ES-I3 (cell line): ENCODE results near the gene EN2.

Experiments used
- H3K36me3 ChIP-seq: 2 replicates; pipeline ENCODE4 v1.6.1; 2013; ENCODE audit warnings: mild to moderate bottlenecking, low read length, control low read depth, moderate library complexity; ENCODE audit not compliant: insufficient read depth
- H3K4me1 ChIP-seq: 2 replicates; pipeline ENCODE4 v1.6.1; 2013; ENCODE audit warnings: mild to moderate bottlenecking, control low read depth, low read length; ENCODE audit not compliant: insufficient read depth
- H3K9ac ChIP-seq: 2 replicates; pipeline ENCODE4 v1.6.1; 2013; ENCODE audit warnings: low read depth, mild to moderate bottlenecking, low read length, moderate library complexity
- H3K9me3 ChIP-seq: 2 replicates; pipeline ENCODE4 v1.6.1; 2013; ENCODE audit warnings: mild to moderate bottlenecking, low read length, moderate library complexity; ENCODE audit not compliant: control insufficient read depth, insufficient read depth

EN2 gene

DNA sequence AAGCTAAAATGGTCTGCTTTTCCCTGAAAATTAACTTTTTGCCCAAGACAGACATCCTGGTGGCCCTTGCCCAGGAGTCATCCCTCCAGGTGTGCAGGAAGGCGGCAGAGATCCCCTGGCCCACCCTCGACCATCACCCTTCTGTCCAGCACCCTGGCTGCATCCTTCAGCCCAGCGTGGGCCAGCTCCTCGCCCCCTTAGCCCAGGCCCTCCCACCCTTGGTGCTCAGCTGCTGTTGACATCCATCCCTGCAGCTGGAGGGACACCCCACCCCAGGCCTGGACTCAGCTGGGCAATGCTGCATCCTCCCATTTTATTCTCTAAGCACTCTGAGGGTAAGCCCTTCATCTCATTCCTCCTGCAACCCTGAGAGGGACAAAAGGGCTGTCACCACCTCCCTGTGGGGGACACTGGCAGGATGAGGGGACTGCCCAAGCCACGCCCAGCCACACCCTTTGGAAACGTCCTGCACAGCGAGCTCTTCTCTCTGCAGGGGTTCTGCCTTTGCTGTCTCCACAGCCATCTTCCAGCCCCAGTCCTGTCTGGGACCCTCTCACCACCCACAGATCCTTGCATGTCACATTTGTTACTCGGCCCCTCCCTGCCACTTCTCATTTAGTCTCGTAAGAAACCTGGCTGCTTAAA, 30.7 kb downstream of the EN2 start:
- Histone ChIP-seq H3K36me3 (no peaks in the 10 kb centered on the region), H3K4me1 (peaks cover 9% of the 10 kb centered on the region), H3K9ac (no peak overlapping the region), H3K9me3 (no peaks in the 10 kb centered on the region)

GRCh38 chr7:155489158-155489840, 31.4 kb downstream of the EN2 start:
- H3K36me3 ChIP-seq = no peaks in the 10 kb centered on the region
- no peaks in the 10 kb centered on the region for H3K9me3 ChIP-seq
- H3K9ac ChIP-seq = no peak overlapping the region
- H3K4me1 ChIP-seq = peaks cover 2% of the 10 kb centered on the region

DNA sequence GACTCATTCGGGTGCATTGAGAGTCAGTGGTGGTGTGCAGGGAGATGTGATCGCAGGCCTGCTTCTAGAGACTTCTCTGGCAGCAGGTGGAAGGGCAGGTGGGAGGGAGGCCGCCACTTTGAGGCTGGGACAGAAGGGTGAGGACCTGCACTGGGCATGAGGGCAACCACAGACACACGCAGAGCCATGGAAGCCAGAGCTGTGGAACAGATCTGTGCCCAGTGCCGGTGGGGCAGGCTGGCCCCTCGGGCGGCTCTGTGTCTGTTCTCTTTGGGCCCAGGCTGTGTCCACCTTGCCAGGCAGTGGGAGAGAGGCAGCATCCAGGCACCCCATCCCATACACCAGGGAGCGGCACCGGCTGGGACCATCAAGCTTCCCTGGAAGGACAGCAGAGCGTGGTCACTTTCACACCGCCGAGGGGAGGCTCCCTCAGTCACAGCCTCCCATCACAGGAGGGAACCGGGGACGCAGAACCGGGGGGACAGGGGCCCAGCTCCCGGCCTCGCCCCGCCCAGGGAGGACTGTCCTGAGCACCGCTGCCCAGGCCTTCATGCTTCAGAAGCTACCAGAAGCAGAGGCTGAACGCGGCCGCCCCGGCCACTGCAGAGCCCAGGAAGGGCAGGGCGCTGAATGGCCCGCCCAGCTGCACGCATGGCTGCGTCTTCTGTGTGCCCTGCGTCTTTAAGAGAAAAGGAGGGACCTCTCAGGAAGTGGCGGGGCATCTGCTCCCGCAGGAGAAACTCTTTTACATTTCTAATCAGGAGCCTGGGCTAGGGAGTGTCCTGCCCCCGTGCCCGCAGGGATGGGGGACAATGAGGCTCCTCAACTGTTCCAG, 32.1 kb downstream of the EN2 start:
- H3K9ac ChIP-seq = peak overlapping the region; percentile 61
- H3K36me3 ChIP-seq = no peaks in the 10 kb centered on the region
- no peaks in the 10 kb centered on the region for H3K9me3 ChIP-seq

GRCh38 chr7:155490697-155491628, 33.0 kb downstream of the EN2 start:
- H3K9ac ChIP-seq = peak overlapping the region; percentile 61
- H3K36me3 ChIP-seq = no peaks in the 10 kb centered on the region
- H3K9me3 ChIP-seq = no peaks in the 10 kb centered on the region
- no peaks in the 10 kb centered on the region; the same call in none of the 2 replicates for H3K4me1 ChIP-seq

More for the DNA sequence above, 32.1 kb downstream of the EN2 start:
- H3K4me1 ChIP-seq = no peaks in the 10 kb centered on the region; the same call in none of the 2 replicates

DNA sequence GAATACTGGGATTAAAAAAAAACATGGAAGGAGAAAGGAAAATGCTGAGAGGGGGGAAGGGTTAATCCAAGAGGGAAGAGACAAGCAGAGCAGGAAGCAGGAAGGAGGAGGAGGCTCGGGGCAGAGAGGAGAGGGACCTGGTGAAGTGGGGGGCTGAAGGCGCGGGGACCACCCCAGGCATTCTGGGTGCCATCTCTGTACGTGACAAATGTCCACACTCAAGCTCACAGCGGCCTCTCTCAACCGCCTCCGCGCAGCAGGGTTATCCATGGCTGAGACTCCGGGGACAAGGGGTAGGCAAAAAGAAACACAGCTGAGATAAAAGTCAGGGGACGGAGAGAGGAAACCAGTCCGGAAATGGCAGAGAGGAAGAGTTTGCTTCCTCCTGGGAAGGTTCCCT, 33.9 kb downstream of the EN2 start:
- peak overlapping the region; percentile 61; the same call in 1 of the 2 replicates for H3K9ac ChIP-seq
- no peaks in the 10 kb centered on the region for H3K9me3 ChIP-seq

DNA sequence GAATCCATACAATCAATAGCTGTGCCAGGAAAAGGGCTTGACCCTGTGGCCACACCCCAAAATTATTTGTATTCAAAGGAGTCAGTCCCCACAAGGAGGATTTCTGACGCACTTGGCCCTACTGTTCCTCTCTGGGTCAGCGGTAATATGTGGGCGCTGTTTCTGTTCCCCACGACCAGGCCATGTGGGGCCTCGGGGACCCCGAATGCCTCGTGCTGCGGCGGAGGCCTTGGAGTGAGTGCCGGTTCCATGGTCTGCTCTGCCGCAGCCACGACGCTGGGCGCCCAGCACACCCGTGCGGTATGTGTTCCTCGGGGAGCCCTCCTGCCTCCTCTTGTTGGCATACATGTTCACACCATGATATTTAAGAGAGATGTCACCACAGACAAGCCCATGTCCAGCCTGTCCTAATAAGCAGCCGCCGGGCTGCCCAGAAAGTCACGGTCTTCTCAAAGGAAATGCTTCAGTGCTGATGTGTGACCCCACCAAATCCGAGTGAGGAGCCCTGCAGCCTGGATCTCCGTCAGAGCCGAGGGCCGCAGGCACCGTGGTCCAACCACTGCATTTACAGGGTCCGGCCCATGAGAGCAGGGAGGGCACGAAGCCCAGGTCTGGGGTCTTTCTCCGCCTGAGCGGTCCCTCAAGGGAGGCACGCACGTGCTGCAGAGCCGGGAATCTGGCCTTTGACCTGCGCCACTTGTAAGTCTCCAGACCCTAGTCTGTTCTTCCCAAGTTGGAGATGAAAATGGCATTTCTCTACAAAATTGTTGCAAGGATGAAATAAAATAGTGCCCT, 36.0 kb downstream of the EN2 start:
- no peak overlapping the region for H3K9ac ChIP-seq
- H3K9me3 ChIP-seq = no peaks in the 10 kb centered on the region
- no peaks in the 10 kb centered on the region for H3K36me3 ChIP-seq
- no peaks in the 10 kb centered on the region; the same call in none of the 2 replicates for H3K4me1 ChIP-seq

More for the DNA sequence above, 33.9 kb downstream of the EN2 start:
- Histone ChIP-seq H3K36me3 (no peaks in the 10 kb centered on the region), H3K4me1 (no peaks in the 10 kb centered on the region; the same call in none of the 2 replicates)

GRCh38 chr7:155494551-155494950, 36.6 kb downstream of the EN2 start:
- no peak overlapping the region for H3K9ac ChIP-seq
- H3K9me3 ChIP-seq = no peaks in the 10 kb centered on the region
- no peaks in the 10 kb centered on the region for H3K36me3 ChIP-seq
- H3K4me1 ChIP-seq = no peaks in the 10 kb centered on the region; the same call in none of the 2 replicates

DNA sequence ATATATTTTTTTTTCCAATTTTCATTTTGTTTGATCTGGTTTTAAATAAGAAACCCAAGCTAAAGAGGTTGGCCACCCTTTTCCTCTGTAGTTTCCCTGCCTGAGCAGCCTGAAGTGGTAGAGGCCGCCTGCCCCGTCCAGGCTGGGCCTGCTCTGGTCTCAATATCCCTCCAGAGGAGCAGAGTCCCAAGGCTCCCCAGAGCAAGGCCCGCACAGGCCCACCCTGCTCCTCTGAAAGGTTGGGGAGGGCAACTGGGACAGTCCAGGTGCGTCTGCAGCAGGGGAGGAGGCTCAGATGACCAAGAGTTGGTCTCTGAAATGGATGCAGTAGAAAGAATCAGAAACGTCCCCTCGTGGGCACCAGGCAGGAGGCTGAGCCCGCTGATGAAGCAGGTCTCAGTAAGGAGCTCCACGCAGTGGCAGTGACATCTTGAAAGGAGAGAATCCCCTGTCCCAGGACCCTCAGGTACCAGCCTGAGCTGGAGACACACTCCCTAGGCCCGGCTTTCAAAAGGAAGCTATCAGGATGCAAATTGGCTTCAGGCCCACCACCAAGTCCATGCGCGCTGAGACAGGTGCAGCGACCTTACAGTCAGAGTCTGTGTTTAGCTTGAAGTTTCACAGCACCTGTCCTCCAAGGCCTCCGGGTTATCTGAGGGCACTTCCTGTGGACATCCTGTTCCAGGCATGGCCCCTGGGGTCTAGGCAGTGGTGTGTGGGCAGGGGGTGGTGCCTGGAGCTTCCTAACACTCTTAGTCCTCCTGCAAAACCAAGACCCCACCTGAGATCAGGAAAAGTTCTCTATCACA, 37.7 kb downstream of the EN2 start:
- no peaks in the 10 kb centered on the region for H3K36me3 ChIP-seq

GRCh38 chr7:155496267-155497005, 38.5 kb downstream of the EN2 start:
- no peak overlapping the region for H3K9ac ChIP-seq
- H3K36me3 ChIP-seq = no peaks in the 10 kb centered on the region
- no peaks in the 10 kb centered on the region for H3K9me3 ChIP-seq
- H3K4me1 ChIP-seq = no peaks in the 10 kb centered on the region; the same call in none of the 2 replicates

More for the DNA sequence above, 37.7 kb downstream of the EN2 start:
- no peak overlapping the region for H3K9ac ChIP-seq
- no peaks in the 10 kb centered on the region; the same call in none of the 2 replicates for H3K4me1 ChIP-seq
- H3K9me3 ChIP-seq = no peaks in the 10 kb centered on the region

DNA sequence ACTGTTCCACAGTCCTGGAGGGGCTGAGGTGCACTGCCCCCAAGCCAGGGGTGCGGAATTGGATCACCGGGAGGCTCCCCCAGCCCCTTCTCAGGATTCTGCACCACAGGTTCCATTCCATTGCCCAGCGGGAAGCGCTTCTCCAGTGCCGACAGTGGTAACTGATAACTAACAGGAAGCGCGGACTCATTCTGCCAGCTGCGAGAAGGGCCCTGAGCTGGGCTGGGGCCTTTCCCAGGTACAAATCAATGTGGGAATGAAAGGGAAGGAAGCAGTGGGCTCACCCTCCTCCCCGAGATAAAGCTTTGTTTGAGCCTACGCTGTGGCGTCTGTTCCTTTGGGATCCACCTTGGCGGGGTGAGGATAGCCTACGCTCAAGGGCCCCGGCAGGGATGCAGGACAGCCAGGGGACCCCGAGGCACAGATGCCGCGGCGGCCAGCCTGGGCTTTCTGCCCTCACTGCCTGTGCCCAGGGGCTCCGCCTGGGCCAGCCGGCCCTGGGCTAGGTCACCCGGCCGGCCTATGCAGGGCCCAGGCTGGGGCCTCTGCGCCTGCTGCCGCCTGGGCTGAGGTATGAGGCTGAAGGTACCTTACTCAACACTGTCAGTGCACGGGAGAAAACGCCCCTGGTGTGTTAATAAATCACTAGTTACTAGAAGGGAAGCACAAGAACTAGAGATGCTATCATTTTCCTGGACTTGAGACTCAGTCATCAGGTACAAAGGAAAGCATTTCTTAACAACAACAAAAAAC, 39.4 kb downstream of the EN2 start:
- Histone ChIP-seq H3K36me3 (no peaks in the 10 kb centered on the region), H3K9ac (no peak overlapping the region), H3K9me3 (no peaks in the 10 kb centered on the region), H3K4me1 (no peaks in the 10 kb centered on the region; the same call in none of the 2 replicates)

DNA sequence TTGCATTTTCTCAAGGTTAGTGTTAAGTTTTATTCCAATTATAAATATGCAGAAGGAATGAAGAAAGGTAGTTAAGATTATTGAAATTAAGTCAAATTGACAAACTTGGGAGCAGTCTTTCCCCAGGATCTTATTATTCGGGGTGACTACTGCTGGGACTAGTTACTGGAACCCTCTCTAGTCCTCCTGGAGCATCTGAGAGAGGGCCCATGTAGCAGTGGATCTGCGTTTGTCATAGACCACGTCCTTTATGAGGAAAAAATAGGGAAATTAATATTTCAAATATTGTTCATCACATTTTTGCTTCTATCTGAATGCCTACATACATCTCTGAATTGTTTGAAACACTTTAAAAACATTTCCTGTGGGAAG, 47.5 kb downstream of the EN2 start:
- no peaks in the 10 kb centered on the region for H3K9me3 ChIP-seq
- H3K9ac ChIP-seq = no peak overlapping the region
- no peaks in the 10 kb centered on the region for H3K36me3 ChIP-seq
- H3K4me1 ChIP-seq = peaks cover 15% of the 10 kb centered on the region
